GM13977 (cell line): ENCODE measurements around the gene OTUD5.

ENCODE experiments used
- DNase-seq: peaks from one replicate; pipeline ENCODE4 v3.0.0; 2012; ENCODE audit warnings: low spot score
- CTCF ChIP-seq: IDR thresholded peaks from 2 replicates; pipeline ENCODE4 v1.5.1; 2012; ENCODE audit warnings: mild to moderate bottlenecking, control low read depth; ENCODE audit not compliant: insufficient read depth; ENCODE audit errors: extremely low read depth, missing control alignments
- in situ Hi-C: fragments of 300-500 bp; cut with MboI; formaldehyde crosslinking; loops from one replicate; pipeline ENCODE4 v1.12.0; 2022; ENCODE audit warnings: low sequenced_read_pairs, low pct_unique_long_range_greater_than_20kb, mixed read lengths, inconsistent platforms; ENCODE audit not compliant: unreplicated experiment

OTUD5 gene

GRCh38 chrX:48927736-48928382 is 29.5 kb downstream of the OTUD5 start:
- DNase-seq = no peak
- no peak for TF ChIP-seq CTCF
- in situ Hi-C loops = no loop called here

GRCh38 chrX:48927123-48927522 is 30.3 kb downstream of the OTUD5 start:
- in situ Hi-C loops = no loop called here
- no peak for DNase-seq
- no peak for TF ChIP-seq CTCF

- no peak for DNase-seq
- TF ChIP-seq CTCF = no peak
- in situ Hi-C loops = no loop called here
Observed at GRCh38 chrX:48924270-48924669, 33.1 kb downstream of the OTUD5 start.

GRCh38 chrX:48923771-48924170 is 33.6 kb downstream of the OTUD5 start:
- DNase-seq = no peak
- in situ Hi-C loops = no loop called here
- no peak for TF ChIP-seq CTCF

GRCh38 chrX:48920718-48921104 is 36.7 kb downstream of the OTUD5 start:
- TF ChIP-seq CTCF = no peak
- in situ Hi-C loops = no loop called here
- DNase-seq = no peak

- DNase-seq = no peak
- in situ Hi-C loops = no loop called here
- TF ChIP-seq CTCF = no peak
Observed at GRCh38 chrX:48919947-48920717, 37.3 kb downstream of the OTUD5 start.
